SK-N-MC (cell line): Measurements from ENCODE around the gene DNAJB6.
"Not testable (repeated sequence)": the region's sequence is repeated elsewhere in the genome, so short reads cannot be mapped to it uniquely, and the experiment has no call there.

Experiments
- EZH2 ChIP-seq: fragments of 200-600 bp; sonication (generic); IDR thresholded peaks from one replicate; pipeline ENCODE4 v1.6.1; 2017; ENCODE audit warnings: antibody characterized with exemption
- FOXP2 ChIP-seq: optimal IDR thresholded peaks from 2 replicates; pipeline ENCODE3; 2011; ENCODE audit warnings: mild to moderate bottlenecking, moderate library complexity; ENCODE audit not compliant: insufficient read depth; ENCODE audit errors: extremely low read length, control extremely low read depth
- POLR2AphosphoS5 ChIP-seq: IDR thresholded peaks from 2 replicates; pipeline ENCODE4 v1.6.1; 2012; ENCODE audit warnings: mild to moderate bottlenecking, low read depth, low read length, borderline replicate concordance

DNA sequence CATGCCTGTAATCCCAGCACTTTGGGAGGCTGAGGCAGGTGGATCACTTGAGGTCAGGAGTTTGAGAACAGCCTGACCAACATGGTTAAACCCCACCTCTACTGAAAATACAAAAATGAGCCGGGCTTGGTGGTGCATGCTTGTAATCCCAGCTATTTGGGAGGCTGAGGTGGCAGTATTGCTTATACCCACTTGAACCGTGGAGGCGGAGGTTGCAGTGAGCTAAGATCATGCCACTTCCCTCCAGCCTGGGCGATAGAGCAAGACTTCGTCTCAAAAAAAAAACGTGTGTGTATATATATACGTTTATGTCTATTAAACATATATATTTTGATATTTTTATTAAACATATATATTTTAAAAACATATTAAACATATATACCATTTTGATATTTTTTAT lies 5.8 kb upstream of the DNAJB6 start:
- TF ChIP-seq EZH2, POLR2AphosphoS5, FOXP2: not testable (repeated sequence)
